Bronchial epithelial cell (primary cell): Measurements from ENCODE around the gene KPTN. TPM values are rescaled to one million over a fixed set of nuclear protein-coding genes. Genes with fewer than 3 reads are reported as not detected.
"Not testable (repeated sequence)": the region's sequence is repeated elsewhere in the genome, so short reads cannot be mapped to it uniquely, and the experiment has no call there.

ENCODE experiments used
- DNase-seq: peaks from one replicate; pipeline ENCODE4 v3.0.0-alpha.2; 2010; ENCODE audit warnings: low read depth
- FAIRE-seq: peaks from 2 replicates; lab custom pipeline; 2011; peaks lifted over from hg19 to GRCh38; lab: Jason Lieb, UNC
- H3K27me3 ChIP-seq: 2 replicates; pipeline ENCODE4 v1.5.1; 2011; ENCODE audit warnings: low read length; ENCODE audit not compliant: control insufficient read depth, insufficient read depth
- H3K36me3 ChIP-seq: 2 replicates; pipeline ENCODE4 v1.5.1; 2011; ENCODE audit warnings: low read length; ENCODE audit not compliant: control insufficient read depth, insufficient read depth
- H3K4me3 ChIP-seq: 2 replicates; pipeline ENCODE4 v1.5.1; 2011; ENCODE audit warnings: mild to moderate bottlenecking, low read depth, low read length, control low read depth
- total RNA-seq: library from RNA; depleted of rRNA; stranded (reverse); fragments of >200 nt; gene quantifications from 2 replicates; pipeline ENCODE4 v1.2.1, GENCODE V29; 2014
- TF ChIP-seq, protein P1 (sequence below): IDR thresholded peaks from 2 replicates; pipeline ENCODE4 v1.5.1; 2011; ENCODE audit warnings: mild to moderate bottlenecking, moderate library complexity, low read length, control low read depth, inconsistent platforms; ENCODE audit not compliant: insufficient read depth, severe bottlenecking

The KPTN gene
- total RNA-seq, 1 donor from 2014 or later = 2.1 TPM

DNA sequence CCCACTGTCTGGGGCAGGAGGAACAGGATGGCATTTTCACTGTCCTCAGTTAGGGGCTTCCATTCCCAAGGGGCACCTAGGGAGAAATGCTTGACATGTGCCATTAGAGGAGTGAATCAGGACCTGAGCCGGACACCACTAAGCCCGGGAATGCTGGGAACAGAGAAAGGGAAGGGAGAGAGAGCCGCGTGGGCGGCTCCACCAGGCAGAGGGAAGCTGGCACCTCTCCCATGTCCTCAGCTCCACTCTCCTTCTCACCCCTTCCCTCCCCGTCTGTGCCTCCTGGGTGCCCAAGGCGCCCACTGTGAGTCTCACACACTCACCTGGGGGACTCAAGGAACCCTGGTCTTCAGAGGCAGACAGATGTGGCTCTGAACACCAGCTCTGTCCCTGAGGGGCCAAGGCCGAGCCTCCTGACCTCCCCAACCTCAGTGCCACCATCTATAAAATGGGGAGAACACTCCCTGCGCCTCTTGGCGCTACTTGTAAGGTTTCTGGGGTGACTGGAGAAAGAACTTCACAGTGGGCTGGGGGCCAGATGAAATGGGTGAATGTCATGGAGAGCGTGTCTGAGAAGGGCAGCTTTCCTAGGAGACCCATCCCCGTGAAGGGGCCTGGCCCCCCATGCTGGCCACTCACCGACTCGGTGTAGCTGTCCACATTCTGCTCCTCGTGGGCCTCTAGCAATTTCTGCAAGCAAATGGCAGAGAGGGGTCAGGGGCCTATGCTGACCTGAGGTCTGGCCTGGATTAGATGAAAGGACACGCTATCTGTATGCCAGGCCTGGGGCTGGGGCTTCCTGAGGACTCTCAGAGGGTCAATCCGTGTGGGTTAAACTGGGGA is 5.3 kb upstream of the KPTN start:
- DNase-seq (no peak), FAIRE-seq (no peak)
- no peak overlapping the region for H3K4me3 ChIP-seq
- H3K27me3 ChIP-seq = no peaks in the 10 kb centered on the region
- TF ChIP-seq, protein P1, sequence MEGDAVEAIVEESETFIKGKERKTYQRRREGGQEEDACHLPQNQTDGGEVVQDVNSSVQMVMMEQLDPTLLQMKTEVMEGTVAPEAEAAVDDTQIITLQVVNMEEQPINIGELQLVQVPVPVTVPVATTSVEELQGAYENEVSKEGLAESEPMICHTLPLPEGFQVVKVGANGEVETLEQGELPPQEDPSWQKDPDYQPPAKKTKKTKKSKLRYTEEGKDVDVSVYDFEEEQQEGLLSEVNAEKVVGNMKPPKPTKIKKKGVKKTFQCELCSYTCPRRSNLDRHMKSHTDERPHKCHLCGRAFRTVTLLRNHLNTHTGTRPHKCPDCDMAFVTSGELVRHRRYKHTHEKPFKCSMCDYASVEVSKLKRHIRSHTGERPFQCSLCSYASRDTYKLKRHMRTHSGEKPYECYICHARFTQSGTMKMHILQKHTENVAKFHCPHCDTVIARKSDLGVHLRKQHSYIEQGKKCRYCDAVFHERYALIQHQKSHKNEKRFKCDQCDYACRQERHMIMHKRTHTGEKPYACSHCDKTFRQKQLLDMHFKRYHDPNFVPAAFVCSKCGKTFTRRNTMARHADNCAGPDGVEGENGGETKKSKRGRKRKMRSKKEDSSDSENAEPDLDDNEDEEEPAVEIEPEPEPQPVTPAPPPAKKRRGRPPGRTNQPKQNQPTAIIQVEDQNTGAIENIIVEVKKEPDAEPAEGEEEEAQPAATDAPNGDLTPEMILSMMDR = no peak
- H3K36me3 ChIP-seq = peaks cover 17% of the 10 kb centered on the region

DNA sequence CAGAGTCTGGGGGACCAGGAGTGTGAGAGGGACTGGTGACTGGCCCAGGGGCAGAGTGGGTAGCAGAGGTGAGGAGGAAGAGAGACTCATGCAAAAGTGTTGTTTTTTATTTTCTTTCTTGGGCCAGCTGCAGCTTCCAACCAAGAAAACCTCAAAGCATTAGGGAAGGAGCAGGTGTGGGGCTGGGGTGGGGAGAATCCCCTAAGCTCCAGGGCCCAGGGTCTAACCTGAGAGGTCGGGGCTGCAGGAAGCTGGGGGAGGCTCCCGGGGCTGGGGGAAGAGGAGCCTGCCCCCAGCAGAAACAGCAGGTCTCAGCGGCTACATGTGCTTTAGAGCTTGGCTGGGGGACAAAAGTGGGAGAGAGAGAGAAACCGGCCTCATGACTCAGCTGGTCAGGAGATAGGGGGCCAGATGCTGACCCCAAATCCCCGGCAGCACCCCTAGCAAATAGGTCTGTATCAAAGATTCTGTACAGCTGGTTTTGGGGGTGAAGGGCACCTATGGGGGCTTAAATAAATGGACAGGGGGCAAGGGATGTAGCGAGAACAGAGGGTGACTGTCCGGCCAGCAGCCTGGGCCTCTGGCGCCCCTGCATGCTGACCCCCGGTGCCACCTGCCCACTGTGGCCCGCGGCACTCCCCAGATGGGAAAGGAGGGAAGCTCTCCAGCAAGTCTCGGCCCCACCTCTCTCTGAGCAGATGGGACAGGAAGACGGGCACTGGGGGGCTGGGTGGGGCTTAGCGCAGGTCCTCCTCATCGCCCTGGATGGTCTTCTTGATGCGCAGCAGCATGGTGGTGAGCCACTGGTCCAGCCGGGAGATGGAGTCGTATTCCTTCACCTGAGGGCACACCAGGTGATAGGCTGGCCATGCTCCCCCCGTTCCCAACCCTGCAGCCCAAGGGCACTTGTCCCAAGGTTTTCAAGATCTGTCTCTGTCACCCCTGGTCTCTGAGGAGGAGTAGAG is 3.8 kb upstream of the KPTN start:
- H3K4me3 ChIP-seq = no peak overlapping the region
- H3K36me3 ChIP-seq = peaks cover 13% of the 10 kb centered on the region
- TF ChIP-seq, protein P1 = no peak
- DNase-seq = no peak
- FAIRE-seq = no peak
- no peaks in the 10 kb centered on the region for H3K27me3 ChIP-seq

DNA sequence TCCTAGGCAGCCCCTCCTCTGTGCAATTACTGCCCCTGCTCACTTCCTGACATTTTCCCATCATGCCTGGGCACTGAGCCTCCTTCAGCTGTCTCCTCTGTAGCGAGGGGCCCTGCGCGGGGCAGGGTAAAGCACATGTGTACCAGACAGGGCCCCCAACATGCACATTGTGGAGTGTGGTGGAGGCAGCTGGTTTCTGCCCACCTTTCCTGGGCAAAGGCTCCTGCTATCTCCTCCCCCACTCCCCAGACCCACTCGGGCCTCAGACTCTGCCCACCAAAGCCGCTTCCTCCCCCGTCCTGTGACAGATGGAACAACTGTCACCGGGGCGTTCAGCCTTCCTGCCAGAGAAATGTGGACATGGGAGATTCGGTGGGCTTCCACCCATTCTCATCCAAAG is 2.9 kb upstream of the KPTN start:
- Histone ChIP-seq H3K27me3 (no peaks in the 10 kb centered on the region), H3K4me3 (no peak overlapping the region), H3K36me3 (peaks cover 10% of the 10 kb centered on the region)
- TF ChIP-seq, protein P1 = no peak
- no peak for FAIRE-seq
- DNase-seq = no peak

DNA sequence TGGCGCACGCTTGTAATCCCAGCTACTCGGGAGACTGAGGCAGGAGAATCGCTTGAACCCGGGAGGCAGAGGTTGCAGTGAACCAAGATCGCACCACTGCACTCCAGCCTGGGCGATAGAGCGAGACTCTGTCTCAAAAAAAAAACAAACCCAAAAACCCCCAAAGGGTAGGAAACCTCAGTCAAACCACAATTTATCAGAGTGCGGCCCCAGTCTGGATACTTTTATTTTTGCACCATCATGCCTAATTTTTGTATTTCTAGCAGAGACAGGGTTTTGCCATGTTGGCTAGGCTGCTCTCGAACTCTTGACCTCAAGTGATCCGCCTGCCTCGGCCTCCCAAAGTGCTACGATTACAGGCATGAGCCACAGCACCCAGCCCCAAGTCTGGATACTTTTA is 2.2 kb upstream of the KPTN start:
- H3K27me3 ChIP-seq, H3K4me3 ChIP-seq, H3K36me3 ChIP-seq, DNase-seq, FAIRE-seq: not testable (repeated sequence)

DNA sequence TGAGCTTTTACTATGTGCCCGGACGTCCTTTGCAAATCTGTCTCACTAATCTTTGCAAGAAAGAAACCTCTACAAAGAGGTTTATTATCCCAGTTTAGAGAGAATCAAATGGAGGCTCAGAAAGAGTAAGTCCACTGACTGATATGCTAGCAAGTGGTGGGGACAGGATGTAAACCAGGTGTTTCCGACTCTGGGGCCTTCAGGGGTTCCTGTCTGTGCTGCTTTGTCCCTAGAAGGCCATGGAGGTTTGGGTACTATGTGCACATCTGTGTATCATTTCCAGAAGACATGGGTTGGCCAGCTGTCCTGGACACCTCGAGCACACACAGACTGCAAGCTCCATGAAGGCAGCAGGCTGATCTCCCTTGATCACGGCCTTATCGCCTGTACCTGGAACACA is 1.2 kb upstream of the KPTN start:
- H3K36me3 ChIP-seq = peaks cover 8% of the 10 kb centered on the region
- DNase-seq (no peak), FAIRE-seq (no peak)
- TF ChIP-seq, protein P1 = no peak
- no peaks in the 10 kb centered on the region for H3K27me3 ChIP-seq
- no peak overlapping the region for H3K4me3 ChIP-seq

DNA sequence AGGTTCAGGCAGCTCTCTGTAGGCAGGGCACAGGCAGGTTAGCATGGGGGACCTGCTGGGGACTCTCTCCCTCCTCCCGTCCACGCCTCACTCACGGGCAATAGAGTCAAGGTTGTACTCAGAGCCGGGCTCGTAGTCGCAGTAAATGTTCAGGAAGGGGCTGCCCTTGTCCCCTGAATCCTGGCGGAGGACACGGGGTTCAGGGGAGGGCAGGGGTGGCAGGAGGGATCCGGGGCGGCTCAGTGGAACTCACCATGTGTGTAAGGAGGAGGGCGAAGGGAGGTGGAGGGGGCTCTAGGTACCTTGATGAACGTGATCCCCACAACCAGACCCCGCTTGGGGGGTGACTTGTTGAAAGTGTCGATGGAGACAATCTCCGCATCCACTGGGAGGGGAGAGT is 819 bp downstream of the KPTN start:
- DNase-seq (no peak), FAIRE-seq (no peak)
- Histone ChIP-seq H3K4me3 (no peak overlapping the region), H3K36me3 (peaks cover 3% of the 10 kb centered on the region), H3K27me3 (no peaks in the 10 kb centered on the region)
- TF ChIP-seq, protein P1 = no peak
